Stimulated activated CD4-positive, alpha-beta T cell treated with anti-CD3 and anti-CD28 coated beads, Interleukin-15, amount 100 ng/mL, for 24 hours (primary cell): ENCODE data around the gene KCNAB1.
"Not testable (repeated sequence)": the region's sequence is repeated elsewhere in the genome, so short reads cannot be mapped to it uniquely, and the experiment has no call there.

ENCODE experiments used
- DNase-seq: peaks from one replicate; pipeline ENCODE4 v3.0.0-alpha.2; 2020

Gene KCNAB1

DNA sequence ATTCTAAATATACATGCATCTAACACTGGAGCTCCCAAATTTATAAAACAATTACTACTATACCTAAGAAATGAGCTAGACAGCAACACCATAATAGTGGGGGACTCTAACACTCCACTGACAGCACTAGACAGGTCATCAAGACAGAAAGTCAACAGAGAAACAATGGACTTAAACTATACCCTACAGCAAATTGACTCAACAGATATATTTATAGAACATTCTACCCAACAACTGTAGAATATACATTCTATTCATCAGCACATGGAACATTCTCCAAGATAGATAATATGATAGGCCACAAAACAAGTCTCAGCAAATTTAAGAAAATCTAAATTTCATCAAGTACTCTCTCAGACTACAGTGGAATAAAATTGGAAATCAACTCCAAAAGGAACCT lies 102.0 kb downstream of the KCNAB1 start:
- not testable (repeated sequence) for DNase-seq

DNA sequence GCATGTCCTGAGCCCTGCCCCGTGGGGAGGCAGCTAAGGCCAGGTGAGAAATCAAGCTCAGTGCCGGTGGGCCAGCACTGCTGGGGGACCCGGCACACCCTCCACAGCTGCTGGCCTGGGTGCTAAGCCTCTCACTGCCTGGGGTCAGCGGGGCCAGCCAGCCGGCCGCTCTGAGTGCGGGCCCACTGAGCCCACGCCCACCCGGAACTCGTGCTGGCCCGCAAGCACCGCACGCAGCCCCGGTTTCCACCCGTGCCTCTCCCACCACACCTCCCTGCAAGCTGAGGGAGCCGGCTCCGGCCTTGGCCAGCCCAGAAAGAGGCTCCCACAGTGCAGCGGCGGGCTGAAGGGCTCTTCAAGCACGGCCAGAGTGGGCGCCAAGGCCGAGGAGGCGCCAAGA lies 103.7 kb downstream of the KCNAB1 start:
- not testable (repeated sequence) for DNase-seq

DNA sequence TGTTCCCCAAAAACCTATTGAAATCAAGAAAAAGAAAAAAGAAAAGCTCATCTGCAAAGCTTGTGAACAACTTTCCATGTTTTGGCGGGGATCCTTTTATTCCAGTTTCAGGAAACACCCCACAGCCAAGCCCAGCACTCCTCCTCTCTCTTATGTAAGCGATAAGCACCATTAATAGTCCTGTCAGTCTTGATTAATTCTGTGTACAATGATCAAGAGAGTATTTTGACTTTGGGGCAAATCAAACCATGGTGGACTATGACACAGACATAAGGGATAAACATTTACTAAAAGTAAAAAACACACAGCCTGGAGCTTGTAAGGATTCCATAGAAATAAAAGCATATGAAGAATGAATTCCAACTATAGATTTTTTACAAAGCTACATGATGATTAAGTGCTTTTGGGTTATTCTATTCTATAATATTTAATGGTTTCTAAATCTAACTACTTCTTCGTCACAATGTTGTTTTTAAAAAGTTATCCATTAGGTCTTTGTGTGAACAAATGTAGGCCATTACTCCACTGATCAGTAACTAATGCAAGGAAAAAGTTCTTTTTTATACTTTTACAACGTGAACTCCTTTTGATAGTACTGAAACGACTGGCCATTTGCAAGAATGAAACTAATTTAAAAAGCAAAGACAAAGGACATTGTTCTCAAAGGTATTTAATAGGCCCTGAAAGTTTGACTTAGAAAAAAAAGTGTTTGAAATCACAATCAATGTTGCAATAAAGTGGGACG lies 106.5 kb downstream of the KCNAB1 start:
- DNase-seq, result no peak

DNA sequence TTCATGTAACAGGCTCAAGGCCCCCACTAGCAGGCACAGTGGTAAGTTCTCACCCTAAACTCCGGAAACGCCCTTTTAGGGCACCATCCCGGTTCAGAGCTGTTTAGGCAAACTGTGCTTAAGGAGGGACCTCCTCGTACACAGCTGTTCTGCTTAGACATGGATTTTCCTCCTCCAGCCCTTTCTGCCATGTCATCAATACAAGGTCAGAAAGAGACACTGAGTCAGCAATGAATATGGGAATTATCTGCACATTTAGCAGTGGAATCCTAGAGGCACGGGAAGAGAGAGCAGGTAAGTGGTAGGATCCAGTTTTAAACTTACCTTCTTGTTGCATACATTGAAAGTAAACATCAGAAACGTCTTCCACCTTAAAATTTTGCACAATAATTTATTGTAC lies 107.3 kb downstream of the KCNAB1 start:
- DNase-seq, result no peak

DNA sequence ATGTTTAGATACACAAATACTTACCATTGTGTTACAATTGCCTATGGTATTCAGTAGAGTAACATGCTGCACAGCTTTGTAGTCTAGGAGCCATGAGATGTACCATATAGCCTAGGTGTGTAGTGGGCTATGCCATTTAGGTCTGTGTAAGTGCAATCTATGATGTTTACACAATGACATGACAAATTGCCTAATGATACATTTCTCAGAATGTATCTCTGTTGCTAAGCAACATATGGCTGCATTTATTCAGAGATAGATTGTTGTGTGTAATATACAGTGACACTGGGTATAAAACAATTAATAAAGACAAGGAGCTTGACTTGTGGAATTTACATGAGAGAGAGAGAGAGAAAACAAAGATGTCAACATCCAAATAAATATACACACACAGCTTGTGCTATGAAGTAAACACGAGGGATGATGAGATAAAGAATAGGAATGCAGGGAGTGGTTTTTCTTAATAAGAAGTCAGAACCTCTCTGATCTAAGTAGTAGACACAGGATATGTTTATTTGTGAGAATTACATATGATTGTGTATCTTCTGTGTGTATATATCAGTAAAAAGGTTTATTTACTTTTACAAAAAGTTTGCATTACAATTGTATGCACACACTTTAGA lies 110.0 kb downstream of the KCNAB1 start:
- no peak for DNase-seq

DNA sequence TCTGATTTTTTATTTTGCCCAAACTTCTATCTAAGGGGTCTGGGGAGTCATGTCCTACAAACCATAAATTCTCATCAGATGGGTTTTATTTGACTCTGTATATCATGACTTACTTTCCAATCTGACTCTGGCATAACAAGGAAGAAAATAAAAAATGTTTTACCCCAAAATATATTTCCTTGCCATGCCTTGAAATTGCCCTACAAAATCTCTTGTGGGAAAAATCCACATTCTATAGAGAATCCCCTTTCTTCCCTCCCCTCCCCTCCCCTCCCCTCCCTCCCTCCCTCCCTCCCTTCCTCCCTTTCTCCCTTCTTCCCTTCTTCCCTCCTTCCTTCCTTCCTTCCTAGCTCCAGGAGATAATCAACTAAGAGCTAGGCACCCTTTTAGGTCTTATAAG lies 110.8 kb downstream of the KCNAB1 start:
- DNase-seq, result not testable (repeated sequence)

DNA sequence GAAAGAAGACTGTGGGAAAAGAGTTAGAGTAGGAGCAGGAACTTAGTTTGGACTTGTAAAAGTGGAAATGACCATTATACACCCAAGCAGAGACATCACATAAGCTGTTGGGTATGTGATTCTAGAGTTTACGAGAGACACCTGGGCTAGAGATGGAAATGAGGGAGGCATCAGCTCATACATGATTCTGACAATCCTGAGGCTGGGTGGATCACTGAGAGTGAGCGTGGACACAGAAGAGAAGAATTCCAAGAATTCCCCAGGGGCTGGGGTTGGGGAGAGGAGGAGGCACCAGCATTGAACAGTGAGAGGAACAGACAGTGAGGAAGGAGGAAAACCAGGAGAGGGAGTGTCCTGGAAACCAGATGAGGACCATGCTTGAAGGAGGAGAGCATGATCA lies 113.5 kb downstream of the KCNAB1 start:
- no peak for DNase-seq

DNA sequence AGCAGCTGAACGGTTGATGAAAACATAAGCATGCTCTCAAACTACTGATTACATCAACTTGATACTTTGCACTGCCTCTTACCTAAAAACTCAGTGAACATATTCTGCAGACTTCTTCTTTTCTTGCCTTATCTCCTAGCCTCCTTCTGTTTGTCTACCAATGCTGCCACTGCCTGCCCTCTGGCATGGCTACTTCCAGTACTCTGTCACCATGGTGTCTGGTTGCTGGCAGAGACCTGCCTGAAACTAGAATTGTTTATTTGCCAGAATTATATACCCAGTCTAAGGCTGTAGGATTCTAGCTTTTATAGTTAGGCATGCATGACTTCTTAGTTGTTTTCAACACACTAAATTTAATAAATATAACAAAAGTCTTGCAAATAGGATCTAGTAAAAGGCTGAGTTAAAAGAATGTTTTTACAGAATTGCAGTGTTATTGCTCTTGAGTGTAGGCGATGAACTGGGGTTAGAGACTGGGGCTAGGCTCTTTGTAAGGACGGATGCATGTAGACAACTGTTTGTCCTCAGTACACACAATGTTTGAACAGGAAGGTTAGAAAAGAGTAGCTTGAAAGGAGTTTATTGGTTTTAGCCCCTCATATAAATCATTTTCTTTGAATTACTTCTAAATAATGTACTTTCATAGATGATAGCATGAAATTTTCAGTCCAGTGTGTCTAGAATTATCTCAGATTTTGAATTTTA lies 116.3 kb downstream of the KCNAB1 start:
- DNase-seq, result no peak

DNA sequence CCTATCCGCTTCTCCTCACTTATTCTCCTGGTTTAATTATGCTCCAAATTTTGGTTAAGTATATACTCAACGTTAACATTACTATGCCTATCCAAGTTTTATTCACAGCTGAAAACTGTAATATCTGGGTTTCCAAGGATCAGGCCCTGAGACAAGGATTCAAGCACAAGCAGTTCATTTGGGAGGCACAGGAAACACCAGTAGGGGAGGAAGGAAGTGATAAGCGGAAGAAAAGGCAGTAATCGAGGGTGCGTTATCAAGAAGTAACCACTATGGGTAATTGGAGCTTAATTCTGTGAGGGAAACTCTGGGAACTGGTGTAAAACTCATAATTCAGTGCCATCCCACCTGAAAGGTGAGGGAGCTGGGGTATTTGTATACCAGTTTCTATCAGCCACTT lies 120.3 kb downstream of the KCNAB1 start:
- DNase-seq, result no peak

DNA sequence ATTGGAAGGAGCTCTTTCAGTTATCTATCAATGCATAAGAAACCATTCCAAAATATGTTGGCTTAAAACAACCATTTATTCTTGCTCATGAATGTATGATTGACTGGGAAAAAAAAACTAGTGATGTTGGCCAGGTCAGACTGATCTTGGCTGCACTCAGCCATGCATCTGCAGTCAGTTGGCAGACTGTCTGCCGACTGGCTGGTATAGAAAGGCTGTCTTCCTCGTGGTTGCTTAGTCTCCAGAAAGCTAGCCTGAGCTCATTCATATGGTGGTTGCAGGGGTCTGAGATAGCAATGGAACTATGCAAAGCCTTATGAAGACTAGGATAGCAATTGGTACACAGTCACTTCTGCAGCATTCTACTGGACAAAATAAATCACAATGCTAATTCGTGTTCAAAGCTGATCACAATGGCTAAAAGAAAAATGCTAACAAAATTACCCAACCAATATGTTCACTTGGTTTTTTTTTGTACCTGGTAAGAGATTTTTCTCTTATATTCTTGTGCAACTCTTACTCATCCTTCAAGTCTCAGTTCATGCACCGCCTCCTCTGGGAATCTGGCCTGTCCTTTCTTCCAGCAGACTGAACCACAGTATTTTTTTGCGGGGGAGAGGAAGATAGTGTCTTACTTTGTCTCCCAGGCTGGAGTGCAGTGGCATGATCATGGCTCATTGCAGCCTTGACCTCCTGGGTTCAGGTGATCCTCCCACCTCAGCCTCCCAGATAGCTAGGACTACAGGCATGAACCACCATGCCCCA lies 126.8 kb downstream of the KCNAB1 start:
- no peak for DNase-seq

DNA sequence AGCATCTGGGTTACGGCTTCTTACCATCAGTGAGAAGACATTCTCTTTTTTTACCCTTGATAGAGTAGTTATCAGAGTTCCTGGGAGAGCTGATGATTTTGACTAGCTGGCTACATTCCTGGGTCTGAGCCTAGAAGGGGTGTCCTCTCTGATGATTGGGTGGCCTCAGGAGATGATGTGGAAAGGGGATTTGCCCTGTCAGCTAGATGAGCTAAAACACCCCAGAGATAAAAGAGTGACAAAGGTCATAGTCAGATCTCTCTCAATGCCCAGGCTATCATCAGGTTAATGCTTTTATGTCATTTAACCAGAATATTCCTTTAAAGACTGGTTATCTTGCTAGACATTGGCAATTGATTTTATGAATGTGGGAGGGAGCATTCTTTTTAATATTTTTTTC lies 130.2 kb downstream of the KCNAB1 start:
- DNase-seq, result no peak

DNA sequence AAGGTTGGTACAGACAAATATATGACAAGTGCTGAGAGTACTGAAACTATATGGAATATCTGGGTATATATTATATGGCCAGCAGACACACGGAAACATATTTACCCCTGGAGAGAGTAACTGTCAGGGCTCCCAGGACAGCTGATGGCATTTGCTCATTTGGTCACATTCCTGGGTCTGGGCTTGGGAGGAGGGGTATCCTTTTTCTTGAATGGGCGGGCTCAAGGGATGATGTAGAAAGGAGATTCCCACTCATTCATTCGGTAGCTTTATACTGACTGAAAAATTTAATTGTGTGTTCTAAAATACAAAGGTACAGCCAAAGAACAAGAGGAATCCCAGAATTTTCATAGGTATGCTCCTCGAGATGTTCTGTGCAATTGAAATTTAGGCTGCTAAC lies 131.0 kb downstream of the KCNAB1 start:
- no peak for DNase-seq

DNA sequence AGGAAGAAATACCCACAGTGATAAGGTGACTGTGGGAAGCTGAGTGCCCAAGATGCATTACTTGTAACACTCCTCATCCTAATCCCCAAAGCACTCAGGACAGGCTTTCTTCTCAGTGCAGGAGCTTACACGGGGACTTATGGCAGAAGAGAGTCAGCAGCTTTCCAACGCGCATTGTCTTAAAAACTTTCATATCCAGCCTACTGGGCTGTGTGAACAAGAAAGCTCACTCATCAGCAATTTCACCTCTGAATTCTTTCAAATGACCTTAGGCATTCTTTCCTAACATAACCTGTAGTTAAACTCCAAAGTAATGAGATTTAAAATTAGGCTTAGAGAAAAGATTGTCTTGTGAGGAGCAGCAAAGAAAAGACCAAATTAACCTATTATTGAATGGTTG lies 132.3 kb downstream of the KCNAB1 start:
- no peak for DNase-seq

DNA sequence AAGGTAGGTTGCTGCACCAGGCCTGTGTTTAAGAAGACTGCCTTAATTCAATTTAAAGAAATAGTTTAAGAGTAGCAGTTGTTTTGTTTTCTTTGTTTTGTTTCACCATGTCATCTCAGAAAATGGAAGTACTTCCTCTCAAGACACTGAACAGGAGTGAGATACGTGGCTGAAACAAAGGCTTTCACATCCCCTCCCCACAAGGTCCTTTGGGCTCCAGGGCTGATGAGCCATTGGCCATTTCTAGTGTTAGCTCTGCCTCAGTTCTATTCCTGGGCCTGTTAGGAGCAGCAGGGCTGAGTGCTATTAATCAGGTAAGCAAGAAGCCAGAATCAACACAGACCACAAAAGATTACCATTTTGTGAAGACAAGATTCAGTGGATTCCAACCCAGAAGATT lies 132.8 kb downstream of the KCNAB1 start:
- no peak for DNase-seq

DNA sequence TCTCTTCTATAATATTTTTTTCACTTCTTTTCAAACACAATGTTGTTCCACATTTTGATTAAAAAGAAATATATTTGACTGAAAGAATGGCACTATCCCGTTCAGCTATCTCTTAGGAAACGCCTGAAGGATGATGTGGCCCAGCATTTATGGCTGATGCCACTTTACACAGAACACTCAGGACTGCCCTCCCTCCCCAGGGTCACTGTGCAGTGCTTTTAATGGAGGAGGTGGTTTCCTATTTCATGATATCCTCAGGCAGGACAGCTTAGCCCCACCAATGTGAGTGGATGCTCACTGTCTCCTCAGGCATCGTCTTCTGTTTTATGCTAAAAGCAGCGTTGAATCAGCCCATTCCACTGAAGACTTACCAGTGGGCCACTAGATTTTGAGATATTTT lies 135.9 kb downstream of the KCNAB1 start:
- DNase-seq, result no peak

DNA sequence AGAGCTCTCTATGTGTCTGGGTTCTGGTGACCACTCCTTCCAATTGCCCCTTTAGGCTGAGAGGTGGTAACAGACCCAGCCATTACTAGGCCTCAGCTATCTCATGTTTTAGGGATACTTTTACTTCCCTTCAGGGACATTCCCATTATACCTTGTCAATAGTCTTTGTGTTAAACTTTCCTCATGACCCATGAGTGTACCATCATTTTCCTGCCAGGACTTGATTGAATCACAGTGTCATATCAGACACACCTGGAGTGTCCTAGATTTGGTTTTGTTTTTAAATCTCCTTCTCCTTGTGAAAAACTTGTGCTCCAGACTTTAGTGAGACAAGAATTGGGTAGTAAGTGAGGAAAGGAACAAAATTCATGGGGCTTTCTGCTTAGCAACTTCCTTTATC lies 136.6 kb downstream of the KCNAB1 start:
- DNase-seq, result no peak

DNA sequence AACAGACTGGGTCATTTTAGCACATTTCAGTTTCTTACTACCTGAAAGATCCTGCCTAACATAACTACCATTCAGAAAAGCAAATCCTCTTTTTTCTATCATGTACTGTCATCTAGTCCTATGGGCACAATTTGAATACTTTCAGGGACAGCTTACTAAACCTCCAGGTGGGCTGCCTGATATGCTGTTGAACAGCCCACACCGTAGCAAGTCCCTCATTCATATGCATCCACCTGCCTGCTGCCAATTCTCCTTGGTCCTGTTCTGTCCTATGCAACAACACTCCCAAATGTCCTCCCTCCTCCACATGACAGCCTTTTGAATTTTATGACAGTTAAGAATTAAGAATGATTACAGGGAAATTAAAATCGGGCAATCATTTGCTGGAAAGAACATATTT lies 137.9 kb downstream of the KCNAB1 start:
- DNase-seq, result no peak

DNA sequence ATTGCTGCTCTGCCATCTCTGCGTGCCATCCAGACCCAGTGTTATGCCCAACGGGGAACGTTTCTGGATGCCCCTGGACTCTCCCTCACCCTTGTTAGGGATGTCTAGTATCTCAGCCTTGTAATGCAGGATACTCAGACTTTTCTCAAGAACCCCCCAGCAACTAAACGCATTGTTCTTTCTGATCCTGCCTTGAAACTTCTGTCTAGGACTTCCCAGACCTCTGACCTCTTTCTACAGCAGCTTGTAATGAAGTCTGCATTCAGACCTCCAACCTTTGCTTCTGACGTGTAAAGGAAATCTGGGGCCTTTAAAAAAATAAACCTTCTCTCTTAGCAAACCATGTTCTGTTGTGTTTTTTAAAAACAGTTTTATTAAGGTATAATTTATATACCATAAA lies 139.5 kb downstream of the KCNAB1 start:
- DNase-seq, result no peak

DNA sequence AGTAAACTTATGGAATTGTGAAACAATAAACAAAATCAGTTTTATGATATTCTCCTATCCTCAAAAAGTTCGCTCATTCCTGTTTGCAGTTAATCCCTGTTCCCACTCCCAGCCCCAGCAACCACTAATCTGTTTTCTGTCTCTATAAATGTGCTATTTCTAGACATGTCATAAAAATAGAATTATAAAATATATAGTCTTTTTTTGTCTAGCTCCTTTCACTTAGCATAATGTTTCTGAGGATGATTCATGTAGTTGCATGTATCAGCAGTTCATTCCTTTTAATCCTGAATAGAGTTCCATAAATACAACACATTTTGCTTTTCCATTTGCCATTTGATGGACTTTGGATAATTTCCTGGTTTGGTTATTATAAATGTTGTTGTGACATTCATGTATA lies 140.0 kb downstream of the KCNAB1 start:
- DNase-seq, result no peak

DNA sequence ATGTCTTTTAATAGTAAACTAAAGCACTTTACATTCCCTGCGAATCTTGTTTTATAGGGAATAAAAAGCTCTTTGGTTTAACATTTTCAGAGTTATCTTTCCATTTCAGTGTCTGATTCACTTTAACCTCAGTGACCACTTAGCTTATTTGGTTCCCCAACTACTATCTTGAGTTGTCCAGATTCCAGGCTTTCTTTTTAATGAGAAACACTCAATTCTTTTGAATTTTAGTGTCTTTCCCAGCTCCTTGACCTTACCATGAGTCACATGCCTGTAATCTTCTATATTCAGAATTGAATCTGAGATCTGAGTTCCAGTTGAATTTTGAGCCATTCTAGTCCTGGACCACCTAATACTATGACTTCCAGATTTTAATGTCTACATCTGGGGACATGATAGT lies 144.4 kb downstream of the KCNAB1 start:
- DNase-seq, result no peak

DNA sequence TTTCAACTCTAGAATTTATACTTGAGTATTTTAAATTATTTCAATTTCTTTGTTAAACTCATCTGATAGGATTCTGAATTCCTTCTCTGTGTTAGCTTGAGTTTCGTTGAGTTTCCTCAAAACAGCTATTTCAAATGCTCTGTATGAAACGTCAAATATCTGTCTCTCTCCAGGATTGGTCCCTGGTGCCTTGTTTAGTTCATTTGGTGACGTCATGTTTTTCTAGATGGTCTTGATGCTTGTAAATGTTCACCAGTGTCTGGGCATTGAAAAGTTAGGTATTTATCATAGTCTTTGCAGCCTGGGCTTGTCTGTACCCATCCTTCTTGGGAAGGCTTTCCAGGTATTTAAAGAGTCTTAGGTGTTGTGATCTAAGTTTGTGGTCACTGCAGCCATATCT lies 151.1 kb downstream of the KCNAB1 start:
- DNase-seq, result no peak

DNA sequence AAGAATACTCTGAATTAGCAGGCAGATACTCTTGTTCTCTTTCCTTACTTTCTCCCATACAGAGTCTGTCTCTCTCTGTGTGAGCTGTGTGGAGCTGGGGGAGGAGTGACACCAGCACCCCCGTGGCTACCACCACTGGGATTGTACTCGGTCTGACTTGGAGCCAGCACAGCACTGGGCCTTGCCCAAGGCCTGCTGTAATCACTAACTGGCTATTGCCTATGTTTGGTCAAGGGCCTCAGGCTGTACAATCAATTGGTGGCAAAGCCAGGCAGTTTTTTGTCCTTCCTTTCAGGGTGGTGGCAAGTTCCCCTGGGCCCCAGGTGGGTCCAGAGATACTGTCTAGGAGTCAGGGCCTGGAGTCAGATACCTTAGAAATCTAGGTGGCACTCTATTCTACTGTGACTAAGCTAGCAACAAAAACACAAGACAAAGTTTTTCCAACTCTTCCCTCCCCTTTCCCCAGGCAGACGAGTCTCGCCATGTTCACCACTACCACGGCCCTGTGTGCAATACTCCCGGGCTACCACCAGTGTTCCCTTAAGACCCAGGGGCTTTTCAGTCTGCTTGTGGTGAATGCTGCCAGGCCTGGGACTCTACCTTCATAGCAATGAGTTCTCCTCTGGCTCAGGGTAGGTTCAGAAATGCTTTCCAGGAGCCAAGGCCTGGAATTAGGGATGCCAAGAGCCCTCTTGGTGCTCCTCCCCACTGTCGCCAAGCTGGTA lies 151.8 kb downstream of the KCNAB1 start:
- no peak for DNase-seq
